K562 (cell line): Measurements from ENCODE around the gene POT1. TPM values are rescaled to one million over a fixed set of nuclear protein-coding genes. Genes with fewer than 3 reads are reported as not detected.
A peak's percentile ranks its signal among the peaks of the same experiment; 100 is the strongest.

Experiments
- ARHGAP35 ChIP-seq: fragments of 450-650 bp; IDR thresholded peaks from 2 replicates; pipeline ENCODE4 v1.6.1; 2018; ENCODE audit not compliant: partially characterized antibody
- BCL6 ChIP-seq: fragments of 250-450 bp; sonication (Bioruptor Pico); IDR thresholded peaks from 2 replicates; pipeline ENCODE4 v1.4.0; 2020
- BRCA1 ChIP-seq, 2 experiments: fragments of 450-650 bp in 1 of 2; sonication (generic) in 1 of 2; formaldehyde crosslinking in 1 of 2; IDR thresholded peaks; 2 replicates each; pipeline versions ENCODE4 v1.5.0 to v1.6.1; 2017 to 2020; ENCODE audit warnings: mild to moderate bottlenecking in 1 of 2, missing genetic modification reagents in 1 of 2
- CAMTA2 ChIP-seq: fragments of 250-450 bp; sonication (Bioruptor Pico); conservative IDR thresholded peaks from 2 replicates; pipeline ENCODE4 v1.5.1; 2022
- CEBPG ChIP-seq, 3 experiments: fragments of 200-800 bp in 1 of 3; sonication (Bioruptor generic) in 1 of 3; sonication (generic) in 1 of 3; formaldehyde crosslinking in 1 of 3; IDR thresholded peaks in 2 of 3; conservative IDR thresholded peaks in 1 of 3; 2 replicates each; pipeline versions ENCODE4 v1.6.1 to v1.8.0; 2016 to 2022; ENCODE audit warnings: missing compliant biosample characterization in 2 of 3, missing genetic modification characterization in 2 of 3, mild to moderate bottlenecking in 1 of 3, missing genetic modification reagents in 1 of 3
- ESRRA ChIP-seq: fragments of 450-650 bp; IDR thresholded peaks from 2 replicates; pipeline ENCODE4 v1.6.1; 2014; ENCODE audit warnings: low read depth, mild to moderate bottlenecking, moderate library complexity, borderline replicate concordance
- ETV1 ChIP-seq: fragments of 450-650 bp; conservative IDR thresholded peaks from 2 replicates; pipeline ENCODE4 v1.6.1; 2016; ENCODE audit warnings: missing genetic modification characterization, control low read depth, low read depth, missing compliant biosample characterization
- MEF2A ChIP-seq: IDR thresholded peaks from 2 replicates; pipeline ENCODE4 v1.6.1; 2011; ENCODE audit warnings: low read depth, mild to moderate bottlenecking, low read length, moderate library complexity; ENCODE audit not compliant: control insufficient read depth
- MYBL2 ChIP-seq, 2 experiments: fragments of 450-650 bp in 1 of 2; sonication (generic) in 1 of 2; formaldehyde crosslinking in 1 of 2; IDR thresholded peaks; 2 replicates each; pipeline versions ENCODE4 v1.6.1 to v1.8.1; 2017 to 2022; ENCODE audit warnings: borderline replicate concordance in 1 of 2, inconsistent platforms in 1 of 2, low read depth in 1 of 2, mild to moderate bottlenecking in 1 of 2, missing genetic modification reagents in 1 of 2, moderate library complexity in 1 of 2
- NFE2 ChIP-seq: IDR thresholded peaks from 2 replicates; pipeline ENCODE4 v1.6.1; 2014; ENCODE audit warnings: antibody characterized with exemption, low read depth
- NFRKB ChIP-seq: fragments of 450-650 bp; IDR thresholded peaks from 2 replicates; pipeline ENCODE4 v1.6.1; 2016; ENCODE audit warnings: low read depth
- NFXL1 ChIP-seq: fragments of 450-650 bp; formaldehyde crosslinking; IDR thresholded peaks from 2 replicates; pipeline ENCODE4 v1.4.0; 2021; ENCODE audit warnings: mild to moderate bottlenecking
- POLR2H ChIP-seq: IDR thresholded peaks from 2 replicates; pipeline ENCODE4 v1.6.1; 2016; ENCODE audit warnings: missing genetic modification characterization, low read depth, mild to moderate bottlenecking, control low read depth, missing compliant biosample characterization, moderate library complexity
- RBM39 ChIP-seq: fragments of 200-400 bp; formaldehyde crosslinking; optimal IDR thresholded peaks from 2 replicates; pipeline ENCODE3; 2018; ENCODE audit warnings: low read depth, low read length
- SMAD3 ChIP-seq: fragments of 450-650 bp; formaldehyde crosslinking; conservative IDR thresholded peaks from 2 replicates; pipeline ENCODE4 v1.4.0; 2020; ENCODE audit warnings: mild to moderate bottlenecking
- SMARCB1 ChIP-seq: IDR thresholded peaks from 2 replicates; pipeline ENCODE4 v1.6.1; 2011; ENCODE audit warnings: improper control_type of control experiment, low read depth; ENCODE audit not compliant: insufficient read length
- STAT5B ChIP-seq: fragments of 250-450 bp; sonication (Bioruptor Pico); IDR thresholded peaks from 2 replicates; pipeline ENCODE4 v1.8.0; 2021; ENCODE audit warnings: mild to moderate bottlenecking, inconsistent platforms
- ZNF146 ChIP-seq: IDR thresholded peaks from one replicate; pipeline ENCODE4 v1.6.1; 2018; ENCODE audit warnings: missing compliant biosample characterization; ENCODE audit not compliant: unreplicated experiment
- ZNF24 ChIP-seq: fragments of 450-650 bp; IDR thresholded peaks from 2 replicates; pipeline ENCODE4 v1.6.1; 2016
- ZNF41 ChIP-seq: fragments of 250-450 bp; sonication (Bioruptor Pico); conservative IDR thresholded peaks from 2 replicates; pipeline ENCODE4 v1.4.0; 2020; ENCODE audit warnings: mild to moderate bottlenecking
- ZNF79 ChIP-seq: fragments of 250-450 bp; sonication (Bioruptor Pico); IDR thresholded peaks from 2 replicates; pipeline ENCODE4 v1.4.0; 2020; ENCODE audit warnings: low read depth, mild to moderate bottlenecking, moderate library complexity
- ZSCAN32 ChIP-seq: fragments of 450-650 bp; formaldehyde crosslinking; IDR thresholded peaks from 2 replicates; pipeline ENCODE4 v1.4.0; 2020; ENCODE audit warnings: mild to moderate bottlenecking, moderate library complexity
- polyA plus RNA-seq, 8 experiments: library from polyadenylated mRNA; depleted of rRNA in 4 of 8; stranded (reverse) in 5 of 8; unstranded in 3 of 8; fragments of >200 nt; fragmentation: Nextera tagmentation in 2 of 8; fragmentation: Illumina TruSeq in 1 of 8; extraction: Ambion mirVana in 2 of 8; extraction: Trizol in 1 of 8; gene quantifications; 2 replicates each; pipeline versions ENCODE4 v1.2.1 to v1.2.3, GENCODE V29; 2011 to 2014; ENCODE audit warnings: inconsistent platforms in 1 of 8, missing spikeins in 1 of 8
- total RNA-seq, 7 experiments: library from RNA; depleted of rRNA in 6 of 7; stranded (reverse); fragments of >200 nt in 6 of 7; fragmentation: Illumina TruSeq in 2 of 7; extraction: Trizol in 2 of 7; gene quantifications; 2 replicates each; pipeline versions ENCODE4 v1.2.1 to v1.2.3, GENCODE V29; 2011 to 2021; ENCODE audit warnings: low replicate concordance in 1 of 7
- TF ChIP-seq, protein P1 (sequence below): sonication (generic); formaldehyde crosslinking; IDR thresholded peaks from 2 replicates; pipeline ENCODE4 v1.8.1; 2023; ENCODE audit warnings: mild to moderate bottlenecking, missing genetic modification reagents
- TF ChIP-seq, protein P2 (sequence below): sonication (generic); formaldehyde crosslinking; IDR thresholded peaks from 2 replicates; pipeline ENCODE4 v1.8.0; 2022; ENCODE audit warnings: missing genetic modification reagents, mild to moderate bottlenecking, moderate library complexity, borderline replicate concordance
- TF ChIP-seq, protein P3 (sequence below): fragments of 450-650 bp; IDR thresholded peaks from one replicate; pipeline ENCODE4 v1.6.1; 2018; ENCODE audit warnings: mild to moderate bottlenecking, moderate library complexity; ENCODE audit not compliant: partially characterized antibody

Gene POT1
- total and polyA plus RNA-seq, 9 of the 15 experiments (the other 6 are each of a cell fraction or from before 2014, with no cell fraction given): 37.9 to 140 (median 63.6) TPM

DNA sequence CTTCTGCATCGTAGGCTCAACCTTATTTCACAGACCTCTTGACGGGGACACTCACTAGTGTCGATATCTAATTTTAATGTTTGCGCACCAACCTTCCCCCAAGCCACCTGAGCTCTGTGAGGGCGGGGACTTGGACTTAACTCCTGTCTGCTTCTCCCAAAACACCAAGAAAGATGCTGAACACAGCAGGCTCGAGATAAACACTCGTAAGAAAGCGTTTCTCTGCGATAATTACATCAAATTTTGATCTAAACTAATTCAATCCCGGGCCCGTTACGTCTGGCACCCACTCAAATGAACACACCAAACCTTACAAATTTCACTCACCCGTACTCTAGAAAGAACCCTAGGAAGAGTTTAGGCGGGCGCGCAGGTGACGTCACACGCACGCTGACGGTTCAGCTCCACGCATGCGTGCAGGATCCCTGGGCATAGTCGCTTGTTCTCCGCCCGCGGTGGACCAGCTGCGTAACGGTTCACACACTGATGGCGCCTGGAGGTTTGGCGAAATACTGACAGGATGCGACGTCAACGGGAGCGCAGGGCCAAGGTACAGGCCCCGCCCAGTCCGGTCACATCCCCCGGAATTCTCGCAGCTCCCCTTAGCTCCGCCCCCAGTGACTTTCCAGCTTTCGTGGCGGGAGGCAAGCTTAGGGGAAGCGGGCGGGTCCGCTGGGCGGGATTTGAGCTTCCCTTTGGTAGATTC lies at the start of gene POT1 (continued):
- TF ChIP-seq SMARCB1: no peak
- peak; percentile 35; the same call in 1 of the 2 replicates for TF ChIP-seq POLR2H (tag)
- 0 out of 2 replicates have a peak, but pooled peaks have one; percentile 17 for TF ChIP-seq SMAD3 (CRISPR knock-in tag)
- peak; percentile 45; the same call in 1 of the 2 replicates for TF ChIP-seq ETV1 (tag)
- TF ChIP-seq NFXL1: no peak
- no peak for TF ChIP-seq MEF2A
- TF ChIP-seq ZNF41 (CRISPR knock-in tag): no peak
- TF ChIP-seq STAT5B (CRISPR knock-in tag): no peak
- TF ChIP-seq ZNF24: 0 out of 2 replicates have a peak, but pooled peaks have one; percentile 60
- no peak for TF ChIP-seq RBM39
- TF ChIP-seq, protein P1, sequence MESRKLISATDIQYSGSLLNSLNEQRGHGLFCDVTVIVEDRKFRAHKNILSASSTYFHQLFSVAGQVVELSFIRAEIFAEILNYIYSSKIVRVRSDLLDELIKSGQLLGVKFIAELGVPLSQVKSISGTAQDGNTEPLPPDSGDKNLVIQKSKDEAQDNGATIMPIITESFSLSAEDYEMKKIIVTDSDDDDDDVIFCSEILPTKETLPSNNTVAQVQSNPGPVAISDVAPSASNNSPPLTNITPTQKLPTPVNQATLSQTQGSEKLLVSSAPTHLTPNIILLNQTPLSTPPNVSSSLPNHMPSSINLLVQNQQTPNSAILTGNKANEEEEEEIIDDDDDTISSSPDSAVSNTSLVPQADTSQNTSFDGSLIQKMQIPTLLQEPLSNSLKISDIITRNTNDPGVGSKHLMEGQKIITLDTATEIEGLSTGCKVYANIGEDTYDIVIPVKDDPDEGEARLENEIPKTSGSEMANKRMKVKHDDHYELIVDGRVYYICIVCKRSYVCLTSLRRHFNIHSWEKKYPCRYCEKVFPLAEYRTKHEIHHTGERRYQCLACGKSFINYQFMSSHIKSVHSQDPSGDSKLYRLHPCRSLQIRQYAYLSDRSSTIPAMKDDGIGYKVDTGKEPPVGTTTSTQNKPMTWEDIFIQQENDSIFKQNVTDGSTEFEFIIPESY (CRISPR knock-in tag): peak; percentile 66; the same call in 1 of the 2 replicates
- no peak for TF ChIP-seq ZNF79 (CRISPR knock-in tag)
- TF ChIP-seq, protein P2, sequence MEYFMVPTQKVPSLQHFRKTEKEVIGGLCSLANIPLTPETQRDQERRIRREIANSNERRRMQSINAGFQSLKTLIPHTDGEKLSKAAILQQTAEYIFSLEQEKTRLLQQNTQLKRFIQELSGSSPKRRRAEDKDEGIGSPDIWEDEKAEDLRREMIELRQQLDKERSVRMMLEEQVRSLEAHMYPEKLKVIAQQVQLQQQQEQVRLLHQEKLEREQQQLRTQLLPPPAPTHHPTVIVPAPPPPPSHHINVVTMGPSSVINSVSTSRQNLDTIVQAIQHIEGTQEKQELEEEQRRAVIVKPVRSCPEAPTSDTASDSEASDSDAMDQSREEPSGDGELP: peak; percentile 99
- TF ChIP-seq ZNF146 (CRISPR knock-in tag): no peak
- TF ChIP-seq ESRRA: peak; percentile 76; the same call in 1 of the 2 replicates
- no peak for TF ChIP-seq CAMTA2 (CRISPR knock-in tag)
- TF ChIP-seq BCL6 (CRISPR knock-in tag): no peak
- TF ChIP-seq ZSCAN32 (CRISPR knock-in tag): no peak
- no peak for TF ChIP-seq BRCA1 (IDR thresholded peaks at IDR 0.05)
- no peak for TF ChIP-seq BRCA1 (CRISPR knock-in tag; IDR thresholded peaks at IDR 0.05)
- peak; percentile 59; the same call in 1 of the 2 replicates for TF ChIP-seq NFRKB
- TF ChIP-seq NFE2: peak; percentile 52
- TF ChIP-seq, protein P3, sequence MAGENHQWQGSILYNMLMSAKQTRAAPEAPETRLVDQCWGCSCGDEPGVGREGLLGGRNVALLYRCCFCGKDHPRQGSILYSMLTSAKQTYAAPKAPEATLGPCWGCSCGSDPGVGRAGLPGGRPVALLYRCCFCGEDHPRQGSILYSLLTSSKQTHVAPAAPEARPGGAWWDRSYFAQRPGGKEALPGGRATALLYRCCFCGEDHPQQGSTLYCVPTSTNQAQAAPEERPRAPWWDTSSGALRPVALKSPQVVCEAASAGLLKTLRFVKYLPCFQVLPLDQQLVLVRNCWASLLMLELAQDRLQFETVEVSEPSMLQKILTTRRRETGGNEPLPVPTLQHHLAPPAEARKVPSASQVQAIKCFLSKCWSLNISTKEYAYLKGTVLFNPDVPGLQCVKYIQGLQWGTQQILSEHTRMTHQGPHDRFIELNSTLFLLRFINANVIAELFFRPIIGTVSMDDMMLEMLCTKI: no peak
- peak; percentile 62; the same call in 1 of the 2 replicates for TF ChIP-seq CEBPG (CRISPR knock-in tag; IDR thresholded peaks at IDR 0.05)
- no peak for TF ChIP-seq CEBPG (tag; conservative IDR thresholded peaks at IDR 0.05 in 1 of 2, IDR thresholded peaks at IDR 0.05 in 1 of 2)
- TF ChIP-seq ARHGAP35: no peak
- peak; percentile 92 for TF ChIP-seq MYBL2 (IDR thresholded peaks at IDR 0.05; ENCODE audit: low read depth)
- TF ChIP-seq MYBL2 (CRISPR knock-in tag; IDR thresholded peaks at IDR 0.05; ENCODE audit: borderline replicate concordance): no peak
